ENCODE measurements around the gene STARD3. TPM values are rescaled to one million over a fixed set of nuclear protein-coding genes. Genes with fewer than 3 reads are reported as not detected.

STARD3 gene
- total RNA-seq, 2 donors from 2014 or later, result 52.5 to 67.7 TPM

DNA sequence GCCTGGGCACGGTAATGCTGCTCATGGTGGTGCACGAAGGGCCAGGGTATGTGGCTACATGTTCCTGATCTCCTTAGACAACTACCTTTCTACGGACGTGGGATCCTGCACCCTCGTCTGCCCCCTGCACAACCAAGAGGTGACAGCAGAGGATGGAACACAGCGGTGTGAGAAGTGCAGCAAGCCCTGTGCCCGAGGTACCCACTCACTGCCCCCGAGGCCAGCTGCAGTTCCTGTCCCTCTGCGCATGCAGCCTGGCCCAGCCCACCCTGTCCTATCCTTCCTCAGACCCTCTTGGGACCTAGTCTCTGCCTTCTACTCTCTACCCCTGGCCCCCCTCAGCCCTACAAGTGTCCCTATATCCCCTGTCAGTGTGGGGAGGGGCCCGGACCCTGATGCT is 74.9 kb downstream of the STARD3 start:
- Histone ChIP-seq H3K4me1 (ENCODE audit: control insufficient read depth in 1 of 2, low read depth in 2 of 2) (peaks cover 0 to 4% of the 10 kb centered on the region in 2 donors), H3K27me3 (replicated peaks; ENCODE audit: insufficient read depth) (no peaks in the 10 kb centered on the region), H3K9me3 (no peaks in the 10 kb centered on the region), H3K4me3 (no peak overlapping the region), H3K36me3 (peaks cover 96% of the 10 kb centered on the region), H3K27ac (no peak overlapping the region)
- no peak for ATAC-seq (ENCODE audit: insufficient number of reproducible peaks, low FRiP score, low read depth)
- DNase-seq (ENCODE audit: low spot score), result no peak
- TF ChIP-seq CTCF (IDR thresholded peaks at IDR 0.05), result no peak

Other genes with a start within 250 kb of the STARD3 start
- 10 to 100 TPM; 30.8 to 45.2 TPM for gene FBXL20, start 235.5 kb upstream of the STARD3 start, total RNA-seq
- gene MED1, start 185.9 kb upstream of the STARD3 start, total RNA-seq, result 10 to 100 TPM; 18.1 to 29.0 TPM
- gene CDK12, start 175.7 kb upstream of the STARD3 start, total RNA-seq, result 10 to 100 TPM; 53.7 to 54.7 TPM
- gene NEUROD2, start 29.2 kb upstream of the STARD3 start, total RNA-seq, result not detected
- gene PPP1R1B, start 10.2 kb upstream of the STARD3 start, total RNA-seq, result 1 to 10 TPM in 1 of 2 donors, under 1 TPM in 1; 0.27 to 2.1 TPM
- 10 to 100 TPM in 1 of 2 donors, 1 to 10 TPM in 1; 6.4 to 16.9 TPM for gene TCAP, start 28.2 kb downstream of the STARD3 start, total RNA-seq
- gene PNMT, start 31.3 kb downstream of the STARD3 start, total RNA-seq, result 10 to 100 TPM in 1 of 2 donors, 1 to 10 TPM in 1; 3.1 to 22.9 TPM
- gene PGAP3, start 50.9 kb downstream of the STARD3 start, total RNA-seq, result 10 to 100 TPM; 19.9 to 27.2 TPM
- 10 to 100 TPM; 88.1 to 94.7 TPM for gene ERBB2, start 62.9 kb downstream of the STARD3 start, total RNA-seq
- 10 to 100 TPM; 27.1 to 30.3 TPM for gene MIEN1, start 93.4 kb downstream of the STARD3 start, total RNA-seq
- gene GRB7, start 100.8 kb downstream of the STARD3 start, total RNA-seq, result 1 to 10 TPM in 1 of 2 donors, under 1 TPM in 1; 0.85 to 1.4 TPM
- 1 to 10 TPM; 4.8 to 5.6 TPM for gene IKZF3, start 227.2 kb downstream of the STARD3 start, total RNA-seq
- not detected for gene ZPBP2, start 231.1 kb downstream of the STARD3 start, total RNA-seq